Epidermal melanocyte (primary cell): ENCODE data around the gene DNAH7.

Experiments
- DNase-seq: peaks from one replicate; pipeline ENCODE4 v3.0.0; 2011; ENCODE audit warnings: low spot score; ENCODE audit not compliant: insufficient read length

DNAH7 gene

DNA sequence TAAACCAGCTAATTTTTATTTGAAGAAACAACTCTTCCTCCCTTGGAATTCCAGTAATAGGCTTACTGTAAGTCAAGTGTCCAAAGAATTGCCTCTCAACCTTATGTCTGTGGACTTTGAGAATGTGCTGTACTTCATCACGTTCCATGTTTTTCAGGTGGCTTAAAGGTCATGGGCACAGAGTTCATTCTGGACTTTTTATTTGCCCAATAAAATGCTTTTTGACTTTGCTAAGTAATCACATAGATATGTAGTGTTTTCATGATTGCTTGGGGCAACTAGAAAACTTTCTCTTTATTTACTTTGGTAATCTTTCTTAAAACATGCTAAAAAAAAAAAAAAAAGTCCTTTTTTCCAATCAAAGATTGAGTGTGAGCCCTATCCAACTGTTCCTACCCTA lies 10.4 kb upstream of the DNAH7 start:
- DNase-seq = no peak

DNA sequence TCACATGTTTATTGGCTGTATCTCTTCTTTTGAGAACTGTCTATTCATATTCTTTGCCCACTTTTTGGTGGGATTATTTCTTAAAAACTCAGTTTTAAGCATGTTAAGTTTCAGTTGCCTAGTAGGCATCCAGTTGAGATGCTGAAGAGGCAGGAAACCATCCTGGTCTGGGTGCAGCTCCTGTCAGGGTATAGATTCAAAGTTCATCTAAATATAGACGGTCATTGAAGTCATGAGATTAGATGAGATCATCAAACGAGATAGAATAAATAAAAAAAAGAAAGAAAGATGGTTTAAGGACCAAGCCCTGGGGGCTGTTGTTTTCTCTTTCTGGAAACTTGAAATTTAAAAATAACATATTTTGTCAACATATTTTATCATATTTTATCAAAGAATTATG lies 9.2 kb upstream of the DNAH7 start:
- DNase-seq = no peak

DNA sequence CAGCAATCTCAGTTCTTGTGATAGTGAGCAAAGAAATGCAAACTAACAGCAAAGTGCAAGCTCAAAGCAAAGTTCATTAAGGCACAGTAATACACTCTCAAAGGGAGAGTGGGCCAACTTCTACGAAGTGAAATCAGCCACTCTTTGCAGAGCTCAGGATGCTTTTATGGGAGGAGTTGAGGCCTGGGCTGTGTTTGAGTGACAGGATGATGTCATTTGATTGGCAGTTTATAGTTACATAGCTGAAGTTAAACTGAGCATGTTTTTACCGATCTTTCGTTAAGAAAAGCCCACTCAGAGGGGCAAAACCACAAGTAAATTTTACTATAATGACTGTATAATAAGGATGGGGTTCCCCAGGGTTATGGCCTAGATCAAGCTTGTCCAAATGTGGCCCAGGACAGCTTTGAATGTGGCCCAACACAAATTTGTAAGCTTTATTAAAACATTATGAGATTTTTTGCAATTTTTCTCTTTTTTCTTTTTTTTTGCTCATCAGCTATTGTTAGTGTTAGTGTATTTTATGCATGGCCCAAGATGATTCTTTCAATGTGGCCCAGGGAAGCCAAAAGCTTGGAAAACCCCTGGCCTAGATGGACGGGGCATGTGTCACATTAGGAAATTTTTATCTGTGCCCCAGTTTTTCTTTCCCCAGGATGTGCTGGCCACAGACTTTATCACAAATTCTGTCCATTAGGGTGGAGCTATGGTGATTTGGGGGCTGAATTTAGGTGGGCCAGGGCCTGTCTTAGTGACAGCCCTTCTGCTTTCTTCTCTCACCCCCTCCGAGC lies 8.3 kb upstream of the DNAH7 start:
- no peak for DNase-seq

DNA sequence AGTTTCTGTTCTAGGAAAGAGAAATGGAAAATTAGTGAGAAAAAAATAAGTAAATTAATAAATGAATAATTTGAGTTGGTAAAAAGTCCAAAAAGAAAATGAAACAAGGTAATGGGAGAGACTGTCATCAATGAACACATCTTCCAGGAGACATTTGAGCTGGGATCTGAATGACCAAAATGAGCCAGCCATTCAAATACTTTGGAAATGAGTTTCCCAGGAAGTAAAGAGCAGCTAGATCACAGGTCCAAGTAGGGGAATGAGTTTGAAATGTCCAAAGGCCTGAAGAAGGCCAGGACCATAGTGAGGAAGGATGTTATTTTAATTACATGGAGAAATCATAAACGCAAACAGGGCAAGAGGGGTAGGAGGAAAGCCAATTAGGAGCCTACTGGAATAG lies 6.6 kb upstream of the DNAH7 start:
- no peak for DNase-seq

DNA sequence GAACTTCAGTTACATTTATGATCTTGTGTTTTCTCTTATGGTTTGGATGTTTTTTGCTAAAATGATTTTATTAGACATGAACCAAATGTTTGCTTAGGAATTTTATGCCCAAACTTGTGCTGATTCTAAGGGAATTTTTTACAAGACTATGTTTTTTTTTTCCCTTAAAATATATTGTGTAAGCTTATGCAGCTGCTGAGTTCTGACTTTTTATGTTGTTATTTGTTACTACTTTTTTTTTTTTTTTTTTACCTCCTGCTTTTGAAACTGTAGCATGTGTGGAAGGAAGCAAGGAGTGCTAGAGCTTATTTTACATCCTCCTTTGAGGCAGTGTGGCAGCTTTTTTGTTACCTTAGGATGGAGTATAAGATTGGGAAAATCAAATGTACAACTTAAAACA lies 6.0 kb upstream of the DNAH7 start:
- no peak for DNase-seq

DNA sequence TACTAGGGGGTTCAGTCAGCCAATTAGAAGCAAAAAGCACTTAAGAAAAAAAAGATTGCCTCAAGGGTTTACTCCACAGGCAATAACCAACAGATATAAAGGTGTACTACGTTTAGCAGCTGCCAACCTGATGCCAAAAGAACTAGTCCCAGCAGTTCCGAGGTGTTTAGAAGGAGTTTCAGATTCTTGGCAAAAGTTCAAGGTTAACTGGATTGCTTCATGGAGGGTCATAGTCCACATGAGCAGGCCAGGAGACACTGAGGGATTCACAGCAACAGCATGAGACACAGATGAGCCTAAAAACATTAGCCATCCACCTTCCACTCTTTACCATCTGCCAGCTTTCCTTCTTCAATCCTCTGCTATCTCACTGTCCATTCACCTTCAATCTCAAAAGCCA lies 4.9 kb upstream of the DNAH7 start:
- DNase-seq = no peak

DNA sequence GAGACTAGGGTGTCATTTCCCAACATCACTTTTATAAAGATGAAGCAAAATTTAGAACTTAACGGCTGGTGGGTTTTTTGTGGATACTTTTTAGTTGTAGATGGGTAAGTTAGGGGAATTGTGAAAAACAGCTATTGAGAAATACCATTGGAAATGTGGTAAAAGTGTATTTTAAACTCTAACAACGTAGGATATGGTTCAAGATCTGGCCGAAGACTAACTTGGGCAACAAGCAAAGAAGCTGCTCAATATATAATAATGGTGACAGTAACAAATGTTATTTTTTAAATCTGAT lies 1.6 kb downstream of the DNAH7 start:
- no peak for DNase-seq

DNA sequence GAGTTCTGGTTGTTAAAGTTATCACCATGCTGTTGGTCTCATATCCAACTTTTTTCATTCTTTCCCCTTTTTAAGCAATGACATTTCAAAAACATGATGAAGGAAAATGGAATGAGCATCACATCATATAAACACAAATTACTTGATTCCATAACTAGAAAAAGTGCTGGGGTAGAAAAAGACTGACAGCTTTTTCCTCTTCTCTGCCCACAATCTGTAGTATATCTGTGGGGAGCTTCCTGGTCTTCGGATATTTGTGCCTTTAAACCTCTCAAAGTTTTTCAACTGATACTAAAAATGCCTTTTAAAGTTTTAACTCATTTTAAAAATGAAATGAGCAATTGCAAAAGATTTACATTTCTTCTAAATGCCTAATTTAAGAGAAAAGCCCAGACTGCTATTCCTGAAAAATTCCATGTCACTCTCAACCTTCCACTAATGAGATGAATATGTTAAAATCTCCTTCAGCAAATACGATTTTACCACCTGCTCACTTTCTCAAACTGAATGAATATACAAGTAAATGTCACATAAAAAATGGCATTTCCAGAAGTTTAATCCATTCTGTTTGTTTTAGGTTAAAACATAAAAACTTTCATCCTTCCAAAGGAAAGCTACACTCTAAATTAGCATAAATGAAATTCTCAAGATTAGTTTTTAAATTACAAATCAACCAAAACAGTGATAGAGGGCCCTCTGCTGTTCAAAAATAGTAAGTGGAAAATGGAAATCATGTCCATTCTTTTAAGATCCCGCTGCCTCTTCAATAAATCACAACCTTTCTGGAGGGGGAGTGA lies 2.1 kb downstream of the DNAH7 start:
- DNase-seq = peak; percentile 24

DNA sequence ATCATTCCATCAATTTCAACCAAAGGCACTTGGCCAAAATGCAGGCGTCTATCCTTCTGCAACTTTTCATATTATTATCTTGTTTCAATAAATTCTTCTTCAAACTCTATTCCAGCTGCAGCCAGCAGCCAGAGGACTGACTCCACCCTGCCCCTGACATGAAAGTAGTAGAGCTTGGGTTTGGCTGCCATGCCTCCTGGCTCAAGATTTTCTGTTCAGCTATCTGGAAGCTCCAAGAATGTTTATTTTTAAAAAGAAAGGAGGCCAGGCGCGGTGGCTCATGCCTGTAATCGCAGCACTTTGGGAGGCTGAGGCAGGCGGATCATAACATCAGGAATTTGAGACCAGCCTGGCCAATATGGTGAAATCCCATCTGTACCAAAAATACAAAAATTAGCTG lies 4.9 kb downstream of the DNAH7 start:
- no peak for DNase-seq

DNA sequence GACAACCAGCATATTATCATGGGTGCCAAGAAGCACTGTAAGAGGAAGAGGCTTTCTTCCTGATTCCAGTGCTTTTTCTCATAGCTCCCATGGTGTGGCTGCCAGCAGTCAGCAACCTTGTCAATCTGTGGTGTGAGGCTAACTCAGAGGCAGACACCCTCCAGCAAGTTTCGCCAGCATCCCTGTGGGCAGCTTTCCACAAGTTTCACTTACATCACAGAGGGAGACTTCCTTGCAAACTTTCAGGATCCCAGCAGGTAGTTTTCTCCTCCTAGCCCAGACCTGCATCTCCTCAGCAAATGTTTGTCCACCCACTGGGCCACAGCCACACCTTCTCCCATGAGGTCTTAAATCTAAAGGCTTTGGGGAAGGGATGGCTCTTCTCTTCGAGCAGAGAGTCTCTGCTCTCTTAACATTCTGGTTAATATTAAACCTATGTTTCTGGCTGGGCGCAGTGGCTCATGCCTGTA lies 9.1 kb downstream of the DNAH7 start:
- DNase-seq = no peak

DNA sequence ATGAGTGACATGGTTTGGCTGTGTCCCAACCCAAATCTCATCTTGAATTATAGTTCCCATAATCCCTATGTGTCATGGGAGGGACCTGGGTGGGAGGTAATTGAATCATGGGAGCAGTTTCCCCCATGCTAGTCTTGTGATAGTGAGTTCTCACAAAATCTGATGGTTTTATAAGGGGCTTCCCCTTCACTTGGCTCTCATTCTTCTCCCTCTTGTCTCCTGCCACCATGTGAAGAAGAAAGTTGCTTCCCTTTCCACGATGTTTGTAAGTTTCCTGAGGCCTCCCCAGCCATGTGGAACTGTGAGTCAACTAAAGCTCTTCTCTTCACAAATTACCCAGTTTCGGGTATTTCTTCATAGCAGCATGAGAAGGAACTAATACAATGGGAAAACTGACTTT lies 14.0 kb downstream of the DNAH7 start:
- no peak for DNase-seq

DNA sequence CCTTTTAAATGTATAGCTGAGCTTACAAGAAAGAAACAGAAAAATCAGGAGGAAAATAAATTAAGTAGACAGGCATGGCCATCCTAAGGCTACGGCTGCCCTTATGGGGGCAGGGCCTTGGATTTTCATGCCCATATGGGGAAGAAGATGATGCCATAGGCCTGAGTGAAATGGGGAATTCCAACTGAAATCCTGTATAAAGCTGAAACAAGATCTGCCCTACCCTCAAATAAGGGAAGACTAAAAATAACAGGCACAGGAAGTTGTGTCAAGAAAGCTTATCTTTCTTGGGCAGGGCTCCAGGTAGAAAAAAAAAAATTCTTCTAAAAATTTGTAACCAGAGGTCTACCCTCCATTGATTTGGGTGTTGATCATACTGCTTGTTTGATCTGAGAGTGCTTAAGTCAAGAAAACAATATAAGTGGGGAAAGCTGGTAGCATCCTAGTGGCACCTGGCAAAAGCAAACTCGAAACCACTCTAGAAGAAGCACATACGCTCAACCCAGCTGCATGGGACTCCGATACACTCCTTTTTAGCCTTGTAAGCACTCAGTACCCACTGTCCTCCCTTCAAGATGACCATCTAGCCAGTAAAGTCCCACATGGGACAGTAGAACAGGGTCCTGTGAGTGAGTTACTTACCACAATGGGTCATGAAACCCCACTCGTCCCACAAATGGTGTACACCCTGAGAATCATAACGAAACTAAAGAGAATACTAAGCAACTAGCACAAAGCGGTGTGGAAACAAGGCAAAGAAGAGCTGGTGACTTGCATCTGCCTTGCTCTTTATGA lies 22.3 kb downstream of the DNAH7 start:
- DNase-seq = no peak

DNA sequence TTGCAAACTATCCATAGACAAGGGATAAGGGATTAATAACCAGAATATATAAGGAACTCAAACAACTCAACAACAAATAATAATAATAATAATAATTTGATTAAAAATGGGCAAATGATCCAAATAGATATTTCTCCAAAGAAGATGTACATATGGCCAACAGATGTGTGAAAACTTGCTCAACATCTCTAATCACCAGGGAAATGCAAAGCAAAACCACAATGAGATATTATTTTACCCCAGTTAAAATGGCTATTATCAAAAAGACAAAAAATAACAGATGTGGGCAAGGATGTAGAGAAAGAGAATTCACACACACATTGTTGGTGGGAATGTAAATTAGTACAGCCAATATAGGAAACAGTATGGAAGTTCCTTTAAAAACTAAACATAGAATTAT lies 26.9 kb downstream of the DNAH7 start:
- no peak for DNase-seq

DNA sequence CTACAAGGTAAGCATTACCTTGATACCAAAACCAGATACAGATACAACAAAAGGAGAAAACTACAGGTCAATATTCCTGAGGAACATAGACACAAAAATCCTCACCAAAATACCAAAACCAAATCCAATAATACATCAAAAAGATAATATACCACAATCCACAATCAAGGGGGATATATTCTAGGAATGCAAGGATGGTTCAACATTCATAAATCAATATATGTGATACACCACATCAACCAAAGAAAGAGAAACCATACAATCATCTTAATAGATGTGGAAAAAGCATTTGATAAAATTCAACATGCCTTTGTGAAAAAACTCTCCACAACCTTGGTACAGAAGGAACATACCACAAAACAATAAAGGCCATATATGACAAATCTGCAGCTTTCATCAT lies 28.4 kb downstream of the DNAH7 start:
- DNase-seq = no peak

DNA sequence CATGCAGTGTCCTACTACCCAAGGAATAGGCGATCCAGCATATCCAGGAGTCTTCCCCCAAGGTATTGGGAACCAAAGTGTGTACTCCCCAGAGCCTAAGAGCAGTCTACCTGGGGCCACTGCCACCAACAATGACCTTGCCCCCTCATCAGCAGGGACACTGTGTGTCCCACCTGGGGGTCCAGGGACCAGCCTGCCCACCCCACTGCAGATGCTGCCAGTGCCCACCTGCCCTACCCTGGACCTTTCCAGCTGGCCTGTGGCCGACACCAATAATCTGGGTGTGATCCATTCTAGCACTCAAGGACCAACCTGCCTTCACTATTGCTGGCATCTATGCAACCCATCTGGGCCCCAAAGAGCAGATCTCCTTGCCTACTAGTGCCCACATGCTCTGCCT lies 32.2 kb downstream of the DNAH7 start:
- DNase-seq = no peak

DNA sequence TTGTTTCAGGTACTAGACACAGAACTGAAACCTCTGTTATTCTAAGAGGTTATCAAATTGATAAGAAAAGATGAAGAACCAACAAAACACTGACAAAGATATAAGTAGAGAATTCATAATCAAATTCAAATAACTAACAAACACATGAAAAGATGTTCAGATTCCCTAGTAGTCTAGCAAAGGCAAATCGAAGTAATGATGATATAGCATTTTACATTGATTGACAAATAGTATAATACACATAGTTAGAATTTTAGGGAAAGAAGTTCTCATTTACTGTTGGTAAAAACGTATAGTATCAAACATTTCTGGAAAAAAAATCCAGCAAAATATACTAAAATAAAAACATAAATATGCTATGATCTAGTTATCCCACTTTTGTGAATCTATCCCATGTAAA lies 50.6 kb downstream of the DNAH7 start:
- DNase-seq = no peak

DNA sequence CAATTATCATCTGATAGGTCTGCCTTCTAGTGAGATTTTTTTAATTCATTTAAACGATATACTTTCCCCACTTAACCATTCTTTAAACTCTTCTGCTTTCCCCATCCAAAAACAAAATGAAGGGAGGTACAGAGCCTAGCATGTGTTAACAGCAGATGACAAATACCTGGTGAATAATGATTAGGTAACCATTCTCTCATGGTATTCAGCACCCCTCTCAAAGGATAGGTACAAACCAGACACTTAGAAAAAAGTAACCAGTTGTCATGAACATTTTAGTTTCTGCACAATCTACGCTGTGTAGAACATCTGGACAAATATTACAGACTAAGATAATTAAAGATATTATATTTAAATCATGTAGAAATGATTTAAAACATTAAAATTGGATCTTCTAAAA lies 56.3 kb downstream of the DNAH7 start:
- no peak for DNase-seq

DNA sequence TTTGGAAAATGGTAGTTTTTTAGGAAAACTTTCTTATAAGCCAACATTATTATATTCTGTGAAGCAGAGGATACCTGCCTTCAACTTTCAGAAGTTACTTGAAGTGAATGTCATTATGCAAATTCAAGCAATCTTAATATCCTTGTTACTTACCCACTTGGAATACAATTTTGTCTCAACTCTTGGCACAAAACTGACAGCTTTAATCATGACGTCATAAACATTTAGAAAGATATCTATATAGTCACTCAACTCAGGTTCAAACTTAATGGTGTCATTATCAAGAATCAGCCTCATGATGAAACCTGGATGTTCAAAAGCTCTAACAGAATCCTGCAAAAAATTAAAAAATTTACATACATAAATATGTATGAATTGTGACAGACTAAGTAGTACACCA lies 68.1 kb downstream of the DNAH7 start:
- DNase-seq = no peak

DNA sequence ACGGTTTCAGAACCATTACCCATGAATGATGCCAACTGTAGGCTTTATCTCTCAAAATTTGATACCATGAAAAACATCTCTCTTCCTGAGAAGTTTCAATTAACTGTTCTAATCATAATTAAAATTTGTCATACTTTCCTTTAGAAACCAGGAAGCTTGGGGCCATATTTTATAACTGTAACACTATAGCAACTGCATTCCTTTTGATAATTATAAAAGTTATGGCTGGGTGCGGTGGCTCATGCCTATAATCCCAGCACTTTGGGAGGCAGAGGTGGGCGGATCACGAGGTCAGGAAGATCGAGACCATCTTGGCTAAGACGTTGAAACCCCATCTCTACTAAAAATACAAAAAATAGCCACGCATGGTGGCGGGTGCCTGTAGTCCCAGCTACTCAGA lies 70.6 kb downstream of the DNAH7 start:
- no peak for DNase-seq

DNA sequence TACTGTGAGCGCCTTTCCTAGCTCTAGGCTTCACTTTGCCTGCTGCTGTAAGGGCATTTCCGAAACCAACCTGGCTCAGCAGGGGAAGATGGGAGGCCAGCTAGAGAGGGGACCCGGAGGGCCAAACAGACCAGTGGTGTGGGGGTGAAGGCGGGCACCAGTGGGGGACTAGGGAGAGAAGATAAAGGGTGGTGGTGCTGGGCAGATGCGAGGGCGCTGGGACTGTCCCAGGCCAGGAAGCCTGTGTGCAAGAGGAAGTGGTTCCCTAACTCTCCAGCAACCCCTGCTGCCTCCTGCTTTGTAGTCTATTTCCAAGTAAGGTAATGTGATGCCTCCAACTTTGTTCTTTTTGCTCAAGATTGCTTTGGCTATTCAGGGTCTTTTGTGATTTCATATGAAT lies 73.1 kb downstream of the DNAH7 start:
- DNase-seq = no peak

DNA sequence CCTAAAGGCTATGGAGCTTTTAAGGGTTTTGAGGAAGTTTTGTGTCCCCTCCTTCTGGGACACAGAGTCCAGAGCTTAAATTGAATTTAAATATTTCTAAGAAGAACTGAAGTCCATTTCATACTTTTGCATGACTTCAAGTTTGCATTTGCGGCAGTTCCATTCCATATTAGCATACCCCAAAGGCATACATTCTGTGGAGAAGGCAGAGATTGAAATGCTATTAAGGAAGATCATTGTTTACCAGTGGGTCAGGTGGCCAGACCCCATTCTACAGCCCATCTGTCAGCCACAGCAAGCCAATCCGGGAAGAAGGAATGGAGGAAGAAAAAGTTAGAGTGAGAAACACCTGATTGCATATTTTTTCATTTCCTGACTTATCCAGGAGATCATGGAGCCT lies 75.0 kb downstream of the DNAH7 start:
- DNase-seq = no peak

DNA sequence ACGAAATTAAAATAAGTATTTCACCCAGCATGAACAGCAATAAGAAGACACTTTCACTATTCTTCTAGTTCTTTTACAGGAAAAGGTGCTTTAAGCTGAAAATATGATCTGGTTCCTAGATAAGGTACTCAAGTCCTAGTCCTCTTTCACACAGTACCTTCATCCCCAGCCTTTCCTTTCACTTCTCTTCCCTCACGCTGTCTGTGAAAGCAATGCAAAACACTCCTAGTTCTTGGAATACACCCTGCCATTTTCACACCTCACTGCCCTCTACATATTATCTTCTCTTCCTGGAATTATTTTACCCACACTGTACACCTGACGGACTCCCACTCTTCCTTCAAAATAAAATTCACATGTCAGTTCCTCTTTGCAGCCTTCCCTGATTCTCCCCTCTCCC lies 82.9 kb downstream of the DNAH7 start:
- DNase-seq = no peak
